Peyer's patch (tissue), 4 donors: ENCODE measurements around the gene LZTR1.

Experiments
- CTCF ChIP-seq, 6 experiments: fragments of 450-650 bp in 4 of 6; fragments of 200-600 bp in 2 of 6; sonication (generic) in 1 of 6; IDR thresholded peaks; one replicate each; pipeline ENCODE4 v1.5.1; 2017 to 2019; ENCODE audit warnings: antibody characterized with exemption in 6 of 6, mild to moderate bottlenecking in 3 of 6, moderate library complexity in 1 of 6
- POLR2A ChIP-seq, 2 donors: fragments of 450-650 bp; IDR thresholded peaks; one replicate each; pipeline ENCODE4 v1.5.1; 2017; ENCODE audit warnings: antibody characterized with exemption in 2 of 2, mild to moderate bottlenecking in 2 of 2, moderate library complexity in 2 of 2

GRCh38 chr22:20976291-20976877 lies 5.7 kb upstream of the LZTR1 start:
- TF ChIP-seq CTCF (IDR thresholded peaks at IDR 0.05) (no peak), POLR2A (IDR thresholded peaks at IDR 0.05) (no peak)
